Skeletal muscle cell (primary cell): ENCODE measurements around the gene NRXN3.

ENCODE experiments used
- DNase-seq: peaks from one replicate; pipeline ENCODE4 v3.0.0-alpha.2; 2010; ENCODE audit warnings: low read depth
- H3K4me3 ChIP-seq: 2 replicates; pipeline ENCODE4 v1.5.1; 2011; ENCODE audit warnings: low read depth, mild to moderate bottlenecking, control low read depth, low read length, moderate library complexity

The NRXN3 gene

GRCh38 chr14:79525416-79525815 is 1355.2 kb downstream of the NRXN3 start:
- DNase-seq = no peak
- no peak overlapping the region for H3K4me3 ChIP-seq

- DNase-seq = no peak
- no peak overlapping the region for H3K4me3 ChIP-seq
Measured at GRCh38 chr14:79528828-79529416, 1358.7 kb downstream of the NRXN3 start.

- DNase-seq = no peak
- no peak overlapping the region for H3K4me3 ChIP-seq
Measured at GRCh38 chr14:79530555-79530954, 1360.4 kb downstream of the NRXN3 start.

- no peak for DNase-seq
- no peak overlapping the region for H3K4me3 ChIP-seq
Measured at GRCh38 chr14:79534703-79535353, 1364.7 kb downstream of the NRXN3 start.

GRCh38 chr14:79540394-79540793 is 1370.2 kb downstream of the NRXN3 start:
- no peak overlapping the region for H3K4me3 ChIP-seq
- DNase-seq = no peak

GRCh38 chr14:79542121-79542520 is 1371.9 kb downstream of the NRXN3 start:
- no peak overlapping the region for H3K4me3 ChIP-seq
- DNase-seq = no peak

DNA sequence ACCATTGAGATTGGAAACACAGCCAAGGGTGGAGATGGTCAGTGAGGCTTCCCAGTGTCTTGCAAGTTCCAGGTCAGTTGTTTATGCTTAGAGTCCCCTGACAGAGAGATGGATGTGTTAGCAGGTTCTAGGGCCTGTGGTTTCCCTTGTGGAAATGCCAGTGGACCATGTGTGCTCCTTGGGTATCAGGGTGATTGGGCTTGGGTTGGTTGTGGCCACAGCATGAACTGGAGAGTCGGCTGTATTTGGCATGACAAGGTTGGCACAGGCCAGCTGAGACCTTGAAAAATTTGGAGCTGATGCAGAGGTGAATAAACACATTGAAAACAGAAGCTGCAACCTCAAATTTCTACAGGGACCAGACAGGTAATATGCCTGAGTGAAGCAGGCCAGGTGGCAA is 1373.2 kb downstream of the NRXN3 start:
- DNase-seq = no peak
- H3K4me3 ChIP-seq = no peak overlapping the region

DNA sequence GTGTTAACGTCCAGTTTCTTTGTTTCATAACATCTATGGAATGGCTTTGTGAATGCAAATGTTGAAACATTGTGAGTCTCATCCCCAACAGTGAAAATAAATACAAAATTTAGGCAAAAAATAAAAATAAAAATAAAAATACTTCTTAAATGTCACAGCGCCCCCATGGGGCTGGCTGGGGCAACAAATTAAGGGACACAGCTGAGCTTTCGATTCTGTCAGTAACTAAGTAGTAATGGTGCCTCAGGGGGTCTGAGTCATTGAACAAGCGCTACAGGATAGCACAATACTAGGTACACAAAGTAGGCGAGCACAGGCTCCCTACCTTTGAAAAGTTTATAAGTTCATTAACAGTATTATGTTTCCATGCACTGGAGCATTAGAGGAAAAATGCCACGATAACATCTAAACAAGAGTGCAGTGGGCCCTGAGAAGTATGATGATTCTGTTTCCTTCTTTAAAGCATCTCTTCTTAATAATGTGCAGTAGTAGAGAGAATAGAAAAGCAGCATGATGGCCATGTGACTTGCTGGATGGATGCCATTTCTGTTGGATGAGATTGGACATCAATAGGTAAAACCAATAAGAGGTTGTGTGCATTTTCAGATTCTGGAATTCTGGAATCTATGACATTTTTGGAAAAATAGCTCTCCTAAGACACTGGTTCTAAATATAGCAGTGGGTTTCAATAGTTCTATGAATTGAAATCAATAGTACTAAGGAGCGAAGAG is 1374.0 kb downstream of the NRXN3 start:
- H3K4me3 ChIP-seq = no peak overlapping the region
- no peak for DNase-seq

GRCh38 chr14:79544698-79545070 is 1374.5 kb downstream of the NRXN3 start:
- H3K4me3 ChIP-seq = no peak overlapping the region
- peak; percentile 11 for DNase-seq

GRCh38 chr14:79548836-79549235 is 1378.7 kb downstream of the NRXN3 start:
- H3K4me3 ChIP-seq = no peak overlapping the region
- DNase-seq = no peak

DNA sequence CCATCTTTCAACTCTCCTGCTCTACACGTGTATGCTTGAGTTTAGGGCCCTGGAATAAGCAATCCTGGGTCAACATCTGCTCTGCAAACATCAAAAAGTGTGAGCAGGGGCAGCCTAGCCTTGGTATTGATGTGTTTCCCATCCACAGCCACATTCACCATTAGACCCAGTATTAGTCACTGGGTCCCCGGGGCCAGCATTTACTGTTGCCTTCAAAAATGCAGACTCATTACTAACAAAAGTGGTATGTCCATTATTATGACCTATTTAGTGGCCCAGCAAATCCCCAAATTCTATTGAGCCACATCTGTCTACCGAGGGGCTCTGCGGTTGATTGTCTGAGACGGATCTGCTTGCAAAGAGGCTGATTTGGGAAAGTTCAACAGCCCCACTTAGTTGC is 1379.3 kb downstream of the NRXN3 start:
- no peak overlapping the region for H3K4me3 ChIP-seq
- DNase-seq = no peak

DNA sequence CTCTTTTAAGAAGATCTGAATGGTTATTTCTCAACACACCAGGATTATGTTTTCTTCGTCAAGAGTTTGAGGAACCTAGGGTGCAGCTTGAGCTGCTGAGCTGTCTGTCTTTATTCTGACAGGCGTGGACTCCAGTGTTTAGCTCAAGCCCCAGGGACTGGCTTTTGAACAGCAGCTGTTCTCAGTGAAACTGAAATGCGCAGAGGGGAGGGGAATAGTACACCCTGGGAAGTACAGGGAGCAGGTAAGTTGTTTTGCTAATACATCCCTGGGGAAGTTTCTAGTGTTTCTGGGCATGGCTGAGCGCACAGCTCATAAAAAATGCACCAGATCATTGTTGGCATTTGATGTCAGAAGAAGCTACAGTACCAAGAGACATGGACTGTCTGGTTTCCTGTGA is 1381.3 kb downstream of the NRXN3 start:
- H3K4me3 ChIP-seq = no peak overlapping the region
- no peak for DNase-seq

DNA sequence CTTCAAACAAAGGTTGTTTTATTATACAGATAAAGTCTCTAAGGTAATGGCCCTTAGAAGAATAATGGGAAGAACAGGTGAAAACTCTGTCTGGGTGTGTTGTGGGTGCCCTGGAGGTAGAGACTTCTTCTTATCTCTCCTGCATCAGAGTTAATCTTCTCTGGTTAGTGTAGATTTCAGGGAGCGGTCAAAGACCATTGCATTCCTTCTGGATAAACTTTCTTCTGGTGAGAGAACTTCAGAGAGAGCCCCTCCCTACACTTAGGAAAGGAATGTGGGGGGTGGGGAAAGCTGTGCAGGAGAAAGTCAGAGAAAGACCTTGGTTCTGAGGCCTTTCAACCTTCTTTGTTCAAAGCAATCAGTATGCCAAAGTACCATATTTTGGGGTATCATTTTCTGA is 1382.6 kb downstream of the NRXN3 start:
- no peak for DNase-seq
- no peak overlapping the region for H3K4me3 ChIP-seq

DNA sequence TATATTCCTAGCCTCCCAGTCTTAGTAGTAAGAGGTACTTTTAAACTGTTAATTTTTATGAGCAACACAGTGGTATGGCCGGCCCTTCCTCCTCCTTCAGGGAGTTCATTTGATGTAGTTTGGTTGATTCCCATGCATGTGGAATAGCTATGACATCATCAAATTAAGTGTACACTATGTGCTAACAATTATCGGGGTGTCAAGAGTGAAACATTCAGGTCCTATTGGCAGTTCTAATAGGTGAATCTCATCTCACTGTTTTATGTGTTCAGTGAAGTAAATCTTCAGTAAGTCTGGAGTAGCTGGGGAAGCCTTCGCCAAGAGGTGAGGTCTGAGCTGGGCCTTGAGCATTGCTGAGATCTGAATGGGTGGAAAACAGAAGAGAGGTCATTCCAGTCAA is 1384.6 kb downstream of the NRXN3 start:
- H3K4me3 ChIP-seq = no peak overlapping the region
- DNase-seq = no peak

DNA sequence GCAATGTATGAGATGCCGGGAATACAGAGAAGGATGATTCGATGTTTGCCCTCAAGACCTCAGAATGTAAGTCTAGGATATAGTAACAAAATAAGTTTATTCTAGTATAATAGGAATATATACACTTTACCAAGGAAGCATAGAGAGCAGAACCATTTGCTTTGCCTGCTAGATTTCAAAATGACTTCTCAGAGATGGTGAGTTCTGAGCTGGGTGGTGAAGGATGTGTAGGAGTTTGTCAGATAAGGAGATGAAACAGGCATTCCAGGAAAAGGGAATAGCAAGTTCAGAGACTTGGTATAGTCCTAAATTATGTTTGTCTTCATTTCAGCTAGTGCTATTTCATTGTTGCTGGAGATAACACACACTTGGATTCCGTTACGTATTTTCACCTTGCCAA is 1385.3 kb downstream of the NRXN3 start:
- no peak overlapping the region for H3K4me3 ChIP-seq
- no peak for DNase-seq

DNA sequence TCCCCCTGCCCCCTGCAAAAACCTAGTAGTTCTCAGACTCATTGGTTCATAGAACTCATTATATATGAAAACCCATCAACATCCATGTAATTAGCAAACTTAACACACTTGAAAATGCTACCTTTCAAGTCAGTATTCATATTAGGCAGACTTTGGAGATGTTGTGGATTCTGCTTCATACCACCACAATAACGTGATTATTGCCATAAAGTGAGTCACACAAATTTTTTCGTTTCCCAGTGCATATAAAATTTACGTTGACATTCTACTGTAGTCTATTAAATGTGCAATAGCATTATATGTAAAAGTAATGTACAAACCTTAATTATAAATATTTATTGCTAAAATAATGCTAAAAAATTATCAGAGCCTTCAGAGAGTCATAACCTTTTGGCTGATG is 1387.1 kb downstream of the NRXN3 start:
- no peak for DNase-seq
- H3K4me3 ChIP-seq = no peak overlapping the region

- no peak for DNase-seq
- H3K4me3 ChIP-seq = no peak overlapping the region
Measured at GRCh38 chr14:79562185-79562584, 1392.0 kb downstream of the NRXN3 start.

GRCh38 chr14:79564371-79564770 is 1394.2 kb downstream of the NRXN3 start:
- DNase-seq = no peak
- no peak overlapping the region for H3K4me3 ChIP-seq

DNA sequence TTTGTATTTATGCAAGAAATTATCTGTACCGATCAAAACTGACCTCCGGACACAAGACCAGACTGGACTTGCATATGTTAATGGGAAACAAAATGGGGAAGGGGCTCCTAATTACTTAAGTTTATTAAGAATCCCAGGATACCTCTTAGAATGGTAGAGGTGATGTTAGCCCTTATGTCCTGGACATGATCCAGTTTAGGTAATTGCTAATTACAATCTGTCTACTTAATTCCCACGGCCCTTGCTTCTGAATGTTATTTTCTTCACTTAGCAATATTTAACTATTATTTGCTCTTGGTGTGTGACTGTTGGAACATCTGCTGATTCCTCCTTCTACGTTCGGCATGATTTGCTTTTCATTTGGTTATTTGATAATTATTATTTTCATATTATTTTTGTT is 1397.1 kb downstream of the NRXN3 start:
- H3K4me3 ChIP-seq = no peak overlapping the region
- DNase-seq = no peak

DNA sequence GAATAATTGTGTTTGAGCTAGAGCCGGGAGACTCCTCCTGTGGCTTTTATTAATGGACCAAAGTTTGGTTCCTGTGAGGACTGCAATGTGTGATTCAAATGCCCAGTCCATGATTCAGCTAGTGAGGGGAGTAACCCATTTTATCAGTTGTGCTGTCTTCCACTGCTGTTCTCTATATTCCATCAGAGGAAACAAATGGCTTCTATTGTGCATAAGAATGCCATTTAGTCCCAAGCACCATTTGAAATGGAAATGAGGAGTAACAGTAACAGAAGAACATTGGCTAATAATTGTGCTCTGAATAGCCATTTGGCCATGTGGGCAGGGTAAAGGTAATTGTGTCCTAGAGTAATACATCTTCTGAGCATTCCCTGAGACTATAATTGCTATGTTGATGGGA is 1398.4 kb downstream of the NRXN3 start:
- no peak for DNase-seq
- no peak overlapping the region for H3K4me3 ChIP-seq

- no peak overlapping the region for H3K4me3 ChIP-seq
- no peak for DNase-seq
Measured at GRCh38 chr14:79569072-79569471, 1398.9 kb downstream of the NRXN3 start.
